PC-9 (cell line): ENCODE data around the gene ARMC9. TPM values are rescaled to one million over a fixed set of nuclear protein-coding genes. Genes with fewer than 3 reads are reported as not detected.

Experiments
- BruUV-seq: library from RNA; stranded (reverse); fragments of 400-500 nt; replicated peaks from 2 replicates; lab custom pipeline; 2021; lab: Mats Ljungman, UMichigan
- CTCF ChIA-PET: fragments of 300-600 bp; sonication (Branson Sonifier 250); formaldehyde crosslinking; loops from one replicate; lab custom pipeline; 2022; ENCODE audit warnings: antibody characterized with exemption; lab: Charles Lee
- POLR2A ChIA-PET: fragments of 300-600 bp; sonication (Branson Sonifier 250); formaldehyde crosslinking; loops from one replicate; lab custom pipeline; 2022; ENCODE audit warnings: antibody characterized with exemption; ENCODE audit not compliant: unreplicated experiment; lab: Charles Lee
- DNase-seq, 2 experiments: peaks; one replicate each; pipeline versions ENCODE4 v3.0.0 to v3.0.0-alpha.2; 2015 to 2022; ENCODE audit warnings: mixed read lengths in 1 of 2
- H2AFZ ChIP-seq: fragments of 200-600 bp; sonication (generic); 2 replicates; pipeline ENCODE4 v1.8.1; 2017; ENCODE audit warnings: antibody characterized with exemption
- H3F3A ChIP-seq: fragments of 200-600 bp; sonication (generic); 2 replicates; pipeline ENCODE4 v1.8.1; 2017; ENCODE audit warnings: antibody characterized with exemption, mild to moderate bottlenecking, low read depth; ENCODE audit not compliant: insufficient read depth
- H3K27ac ChIP-seq: fragments of 200-600 bp; sonication (generic); 2 replicates; pipeline ENCODE4 v1.6.1; 2016; ENCODE audit warnings: mixed run types
- H3K27me3 ChIP-seq: fragments of 200-600 bp; sonication (generic); 2 replicates; pipeline ENCODE4 v1.6.1; 2016; ENCODE audit warnings: low read depth, mixed run types; ENCODE audit not compliant: insufficient read depth
- H3K36me3 ChIP-seq: fragments of 200-600 bp; sonication (generic); 2 replicates; pipeline ENCODE4 v1.6.1; 2016; ENCODE audit warnings: low read depth, mixed run types
- H3K4me1 ChIP-seq: fragments of 200-600 bp; sonication (generic); replicated peaks from 2 replicates; pipeline ENCODE4 v1.6.1; 2016; ENCODE audit warnings: mixed run types; ENCODE audit not compliant: insufficient read depth
- H3K4me2 ChIP-seq: fragments of 200-600 bp; sonication (generic); 2 replicates; pipeline ENCODE4 v1.6.1; 2017; ENCODE audit warnings: mixed run types
- H3K4me3 ChIP-seq: fragments of 200-600 bp; sonication (generic); 2 replicates; pipeline ENCODE4 v1.6.1; 2016; ENCODE audit warnings: mixed run types
- H3K79me2 ChIP-seq: fragments of 200-600 bp; sonication (generic); 2 replicates; pipeline ENCODE4 v1.6.1; 2017; ENCODE audit warnings: low read depth, mixed run types
- H3K9me2 ChIP-seq: fragments of 200-600 bp; sonication (generic); 2 replicates; pipeline ENCODE4 v1.8.1; 2017; ENCODE audit warnings: mild to moderate bottlenecking; ENCODE audit not compliant: insufficient read depth
- H3K9me3 ChIP-seq: fragments of 200-600 bp; sonication (generic); 2 replicates; pipeline ENCODE4 v1.8.1; 2016; ENCODE audit warnings: low read depth; ENCODE audit not compliant: insufficient read depth
- H4K20me1 ChIP-seq: fragments of 200-600 bp; sonication (generic); 2 replicates; pipeline ENCODE4 v1.8.1; 2017; ENCODE audit not compliant: insufficient read depth
- EZH2 ChIP-seq: fragments of 200-600 bp; sonication (generic); IDR thresholded peaks from 2 replicates; pipeline ENCODE4 v1.8.0; 2017; ENCODE audit warnings: antibody characterized with exemption, low read depth
- intact Hi-C: fragments of 100-400 bp; cut with micrococcal nuclease; formaldehyde crosslinking; loops from one replicate; pipeline ENCODE4 v1.10.0; 2022; ENCODE audit not compliant: unreplicated experiment
- total RNA-seq: library from RNA; stranded (reverse); gene quantifications from 2 replicates; pipeline ENCODE4 v1.2.3, GENCODE V29; 2021
- TF ChIP-seq, protein P1 (sequence below): fragments of 200-600 bp; sonication (generic); conservative IDR thresholded peaks from 2 replicates; pipeline ENCODE4 v1.6.1; 2017; ENCODE audit warnings: mixed run types, antibody characterized with exemption, mild to moderate bottlenecking, moderate library complexity

The ARMC9 gene
- total RNA-seq, 1 experiment from 2014 or later, result 23.4 TPM

DNA sequence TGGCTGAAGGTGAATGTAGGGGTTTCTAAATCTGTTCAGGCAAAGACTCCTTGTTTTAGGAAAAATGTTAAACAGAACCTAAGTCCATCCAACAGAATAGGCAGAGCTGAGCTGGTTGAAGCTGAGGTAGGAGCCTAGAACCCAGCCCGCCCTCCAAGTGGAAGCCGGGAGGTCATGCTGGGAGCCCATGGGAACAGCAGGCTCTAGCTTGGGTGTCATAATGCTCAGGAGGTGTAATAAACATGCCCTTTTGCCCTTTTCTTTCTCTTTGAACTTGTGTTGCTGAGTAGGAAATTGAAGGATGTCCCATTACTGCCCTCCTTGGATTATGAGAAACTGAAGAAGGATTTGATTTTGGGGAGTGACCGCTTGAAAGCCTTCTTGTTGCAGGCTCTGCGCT lies 60.3 kb downstream of the ARMC9 start:
- Histone ChIP-seq H3K4me3 (no peak overlapping the region), H3K27me3 (no peaks in the 10 kb centered on the region), H2AFZ (no peak overlapping the region), H3K4me1 (no peaks in the 10 kb centered on the region), H3K79me2 (no peaks in the 10 kb centered on the region), H3K36me3 (no peaks in the 10 kb centered on the region), H3K9me3 (no peaks in the 10 kb centered on the region), H3F3A (no peaks in the 10 kb centered on the region), H3K27ac (no peak overlapping the region), H3K4me2 (no peak overlapping the region), H3K9me2 (no peaks in the 10 kb centered on the region), H4K20me1 (no peaks in the 10 kb centered on the region)
- CTCF ChIA-PET, result no interaction called here
- no peak for TF ChIP-seq EZH2
- TF ChIP-seq, protein P1, sequence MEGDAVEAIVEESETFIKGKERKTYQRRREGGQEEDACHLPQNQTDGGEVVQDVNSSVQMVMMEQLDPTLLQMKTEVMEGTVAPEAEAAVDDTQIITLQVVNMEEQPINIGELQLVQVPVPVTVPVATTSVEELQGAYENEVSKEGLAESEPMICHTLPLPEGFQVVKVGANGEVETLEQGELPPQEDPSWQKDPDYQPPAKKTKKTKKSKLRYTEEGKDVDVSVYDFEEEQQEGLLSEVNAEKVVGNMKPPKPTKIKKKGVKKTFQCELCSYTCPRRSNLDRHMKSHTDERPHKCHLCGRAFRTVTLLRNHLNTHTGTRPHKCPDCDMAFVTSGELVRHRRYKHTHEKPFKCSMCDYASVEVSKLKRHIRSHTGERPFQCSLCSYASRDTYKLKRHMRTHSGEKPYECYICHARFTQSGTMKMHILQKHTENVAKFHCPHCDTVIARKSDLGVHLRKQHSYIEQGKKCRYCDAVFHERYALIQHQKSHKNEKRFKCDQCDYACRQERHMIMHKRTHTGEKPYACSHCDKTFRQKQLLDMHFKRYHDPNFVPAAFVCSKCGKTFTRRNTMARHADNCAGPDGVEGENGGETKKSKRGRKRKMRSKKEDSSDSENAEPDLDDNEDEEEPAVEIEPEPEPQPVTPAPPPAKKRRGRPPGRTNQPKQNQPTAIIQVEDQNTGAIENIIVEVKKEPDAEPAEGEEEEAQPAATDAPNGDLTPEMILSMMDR, result no peak
- intact Hi-C loops, result no loop called here
- POLR2A ChIA-PET, result no interaction called here
- no peak for DNase-seq
- BruUV-seq, result no TSS peak

DNA sequence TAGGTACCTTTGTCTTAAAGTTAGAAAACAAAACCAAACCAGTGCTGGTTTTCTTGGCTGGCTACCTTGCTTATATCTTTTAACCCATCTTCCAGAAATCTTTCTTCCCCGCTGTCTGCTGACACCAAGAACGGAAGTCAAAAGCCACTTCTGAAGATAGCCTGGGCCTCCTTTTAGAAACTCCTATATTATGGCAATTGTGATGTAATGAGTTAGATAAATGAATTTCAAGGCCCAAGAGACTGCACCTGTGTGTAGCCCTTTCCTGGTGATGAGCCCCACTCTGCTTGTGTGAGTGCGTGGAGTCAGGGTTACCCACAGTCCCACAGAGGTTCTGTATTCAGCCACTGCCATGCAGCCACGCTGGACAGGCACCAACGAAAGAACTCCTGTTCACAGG lies 60.7 kb downstream of the ARMC9 start:
- H3K27me3 ChIP-seq, result no peaks in the 10 kb centered on the region
- no peak overlapping the region for H2AFZ ChIP-seq
- H4K20me1 ChIP-seq, result no peaks in the 10 kb centered on the region
- intact Hi-C loops, result no loop called here
- H3K4me1 ChIP-seq, result no peaks in the 10 kb centered on the region
- no peaks in the 10 kb centered on the region for H3K9me3 ChIP-seq
- no peaks in the 10 kb centered on the region for H3F3A ChIP-seq
- ChIA-PET CTCF (no interaction called here), POLR2A (no interaction called here)
- H3K4me2 ChIP-seq, result no peak overlapping the region
- no peak for DNase-seq
- H3K4me3 ChIP-seq, result no peak overlapping the region
- no peaks in the 10 kb centered on the region for H3K9me2 ChIP-seq
- H3K27ac ChIP-seq, result no peak overlapping the region
- BruUV-seq, result no TSS peak
- no peaks in the 10 kb centered on the region for H3K36me3 ChIP-seq
- no peaks in the 10 kb centered on the region for H3K79me2 ChIP-seq
- no peak for TF ChIP-seq EZH2
- TF ChIP-seq, protein P1, result no peak

DNA sequence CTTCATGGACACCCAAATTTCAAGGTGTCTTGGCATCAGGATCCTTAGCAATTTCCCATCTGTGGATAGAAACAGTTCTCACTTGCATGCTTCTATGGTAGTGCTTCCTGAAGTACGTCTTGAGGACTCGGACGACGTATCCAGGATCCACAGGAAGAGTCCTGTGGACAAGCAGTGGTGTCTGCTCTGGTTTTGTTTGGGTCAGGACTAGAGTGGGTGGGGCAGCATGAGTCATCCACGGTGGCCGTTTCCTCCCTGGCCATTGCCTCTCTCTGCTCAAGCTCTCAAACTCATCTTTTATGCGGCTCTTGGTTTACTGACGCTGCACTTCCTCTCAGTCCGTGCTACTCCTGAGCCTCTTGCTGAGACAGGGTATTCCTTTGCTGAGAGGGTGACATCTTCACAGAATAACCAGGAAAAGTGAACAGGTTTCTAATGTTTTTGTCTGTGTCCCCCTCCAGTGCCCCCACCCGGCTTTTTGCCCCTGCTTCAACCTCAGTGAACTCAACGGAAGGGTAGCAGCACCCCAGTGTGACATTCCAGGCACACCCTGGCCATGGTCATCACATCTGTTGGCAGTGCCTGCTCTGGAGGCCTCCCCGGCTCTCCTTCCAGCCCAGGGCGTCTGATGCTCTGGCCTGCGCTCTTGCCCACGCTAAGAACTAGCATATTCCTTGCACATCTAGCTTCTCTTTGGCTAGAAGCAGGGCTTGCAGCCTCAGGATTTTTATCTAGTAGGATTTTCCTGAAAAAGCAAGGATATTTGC lies 62.2 kb downstream of the ARMC9 start:
- Histone ChIP-seq H3K4me1 (no peaks in the 10 kb centered on the region), H4K20me1 (no peaks in the 10 kb centered on the region), H3K9me2 (no peaks in the 10 kb centered on the region), H3F3A (no peaks in the 10 kb centered on the region), H3K4me3 (no peak overlapping the region), H3K9me3 (no peaks in the 10 kb centered on the region), H3K27me3 (no peaks in the 10 kb centered on the region), H3K79me2 (no peaks in the 10 kb centered on the region), H3K36me3 (no peaks in the 10 kb centered on the region), H3K4me2 (no peak overlapping the region), H2AFZ (no peak overlapping the region), H3K27ac (no peak overlapping the region)
- ChIA-PET CTCF (interaction anchor here (0.6 kb wide), 1 partner anchor 426 kb away, joined by 6 read pairs; no protein-coding TSS in a partner anchor), POLR2A (no interaction called here)
- TF ChIP-seq, protein P1, result no peak
- TF ChIP-seq EZH2, result no peak
- intact Hi-C loops, result no loop called here
- BruUV-seq, result no TSS peak
- no peak for DNase-seq
